ENCODE measurements around the gene CDV3.

DNA sequence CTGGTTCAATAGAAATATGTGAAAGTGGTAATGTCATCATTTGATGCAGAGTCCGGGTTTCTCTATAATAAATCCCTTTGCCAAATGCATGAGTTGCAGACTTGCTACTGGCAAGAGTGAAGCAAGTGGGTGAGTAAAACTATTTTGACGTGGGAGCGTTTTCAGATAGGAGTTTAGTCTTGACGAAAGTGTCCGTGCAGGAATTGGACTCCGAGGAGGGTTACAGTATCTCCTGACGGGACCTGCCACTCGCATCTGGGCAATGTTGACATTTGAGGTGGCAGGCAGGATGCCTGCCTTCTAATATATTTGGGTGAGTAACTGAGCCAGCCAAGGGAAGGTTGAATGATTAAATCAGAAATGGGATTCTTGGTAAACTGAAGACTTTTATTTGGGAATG is 16.0 kb downstream of the CDV3 start:
- TF ChIP-seq, protein P1, sequence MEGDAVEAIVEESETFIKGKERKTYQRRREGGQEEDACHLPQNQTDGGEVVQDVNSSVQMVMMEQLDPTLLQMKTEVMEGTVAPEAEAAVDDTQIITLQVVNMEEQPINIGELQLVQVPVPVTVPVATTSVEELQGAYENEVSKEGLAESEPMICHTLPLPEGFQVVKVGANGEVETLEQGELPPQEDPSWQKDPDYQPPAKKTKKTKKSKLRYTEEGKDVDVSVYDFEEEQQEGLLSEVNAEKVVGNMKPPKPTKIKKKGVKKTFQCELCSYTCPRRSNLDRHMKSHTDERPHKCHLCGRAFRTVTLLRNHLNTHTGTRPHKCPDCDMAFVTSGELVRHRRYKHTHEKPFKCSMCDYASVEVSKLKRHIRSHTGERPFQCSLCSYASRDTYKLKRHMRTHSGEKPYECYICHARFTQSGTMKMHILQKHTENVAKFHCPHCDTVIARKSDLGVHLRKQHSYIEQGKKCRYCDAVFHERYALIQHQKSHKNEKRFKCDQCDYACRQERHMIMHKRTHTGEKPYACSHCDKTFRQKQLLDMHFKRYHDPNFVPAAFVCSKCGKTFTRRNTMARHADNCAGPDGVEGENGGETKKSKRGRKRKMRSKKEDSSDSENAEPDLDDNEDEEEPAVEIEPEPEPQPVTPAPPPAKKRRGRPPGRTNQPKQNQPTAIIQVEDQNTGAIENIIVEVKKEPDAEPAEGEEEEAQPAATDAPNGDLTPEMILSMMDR (IDR thresholded peaks at IDR 0.05; ENCODE audit: low read depth, low read length, missing input control) = no peak
- TF ChIP-seq, protein P2, sequence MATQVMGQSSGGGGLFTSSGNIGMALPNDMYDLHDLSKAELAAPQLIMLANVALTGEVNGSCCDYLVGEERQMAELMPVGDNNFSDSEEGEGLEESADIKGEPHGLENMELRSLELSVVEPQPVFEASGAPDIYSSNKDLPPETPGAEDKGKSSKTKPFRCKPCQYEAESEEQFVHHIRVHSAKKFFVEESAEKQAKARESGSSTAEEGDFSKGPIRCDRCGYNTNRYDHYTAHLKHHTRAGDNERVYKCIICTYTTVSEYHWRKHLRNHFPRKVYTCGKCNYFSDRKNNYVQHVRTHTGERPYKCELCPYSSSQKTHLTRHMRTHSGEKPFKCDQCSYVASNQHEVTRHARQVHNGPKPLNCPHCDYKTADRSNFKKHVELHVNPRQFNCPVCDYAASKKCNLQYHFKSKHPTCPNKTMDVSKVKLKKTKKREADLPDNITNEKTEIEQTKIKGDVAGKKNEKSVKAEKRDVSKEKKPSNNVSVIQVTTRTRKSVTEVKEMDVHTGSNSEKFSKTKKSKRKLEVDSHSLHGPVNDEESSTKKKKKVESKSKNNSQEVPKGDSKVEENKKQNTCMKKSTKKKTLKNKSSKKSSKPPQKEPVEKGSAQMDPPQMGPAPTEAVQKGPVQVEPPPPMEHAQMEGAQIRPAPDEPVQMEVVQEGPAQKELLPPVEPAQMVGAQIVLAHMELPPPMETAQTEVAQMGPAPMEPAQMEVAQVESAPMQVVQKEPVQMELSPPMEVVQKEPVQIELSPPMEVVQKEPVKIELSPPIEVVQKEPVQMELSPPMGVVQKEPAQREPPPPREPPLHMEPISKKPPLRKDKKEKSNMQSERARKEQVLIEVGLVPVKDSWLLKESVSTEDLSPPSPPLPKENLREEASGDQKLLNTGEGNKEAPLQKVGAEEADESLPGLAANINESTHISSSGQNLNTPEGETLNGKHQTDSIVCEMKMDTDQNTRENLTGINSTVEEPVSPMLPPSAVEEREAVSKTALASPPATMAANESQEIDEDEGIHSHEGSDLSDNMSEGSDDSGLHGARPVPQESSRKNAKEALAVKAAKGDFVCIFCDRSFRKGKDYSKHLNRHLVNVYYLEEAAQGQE (IDR thresholded peaks at IDR 0.05) = no peak
- TF ChIP-seq, protein P3, sequence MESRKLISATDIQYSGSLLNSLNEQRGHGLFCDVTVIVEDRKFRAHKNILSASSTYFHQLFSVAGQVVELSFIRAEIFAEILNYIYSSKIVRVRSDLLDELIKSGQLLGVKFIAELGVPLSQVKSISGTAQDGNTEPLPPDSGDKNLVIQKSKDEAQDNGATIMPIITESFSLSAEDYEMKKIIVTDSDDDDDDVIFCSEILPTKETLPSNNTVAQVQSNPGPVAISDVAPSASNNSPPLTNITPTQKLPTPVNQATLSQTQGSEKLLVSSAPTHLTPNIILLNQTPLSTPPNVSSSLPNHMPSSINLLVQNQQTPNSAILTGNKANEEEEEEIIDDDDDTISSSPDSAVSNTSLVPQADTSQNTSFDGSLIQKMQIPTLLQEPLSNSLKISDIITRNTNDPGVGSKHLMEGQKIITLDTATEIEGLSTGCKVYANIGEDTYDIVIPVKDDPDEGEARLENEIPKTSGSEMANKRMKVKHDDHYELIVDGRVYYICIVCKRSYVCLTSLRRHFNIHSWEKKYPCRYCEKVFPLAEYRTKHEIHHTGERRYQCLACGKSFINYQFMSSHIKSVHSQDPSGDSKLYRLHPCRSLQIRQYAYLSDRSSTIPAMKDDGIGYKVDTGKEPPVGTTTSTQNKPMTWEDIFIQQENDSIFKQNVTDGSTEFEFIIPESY (IDR thresholded peaks at IDR 0.05) = no peak
- TF ChIP-seq, protein P4, sequence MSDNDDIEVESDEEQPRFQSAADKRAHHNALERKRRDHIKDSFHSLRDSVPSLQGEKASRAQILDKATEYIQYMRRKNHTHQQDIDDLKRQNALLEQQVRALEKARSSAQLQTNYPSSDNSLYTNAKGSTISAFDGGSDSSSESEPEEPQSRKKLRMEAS (IDR thresholded peaks at IDR 0.05) = no peak
- TF ChIP-seq JUND (IDR thresholded peaks at IDR 0.05) = no peak
- no peak for TF ChIP-seq YY1 (IDR thresholded peaks at IDR 0.05)
- no peak for TF ChIP-seq EGR1 (IDR thresholded peaks at IDR 0.05; ENCODE audit: low read depth in 2 of 2)
- no peak for TF ChIP-seq RAD21 (IDR thresholded peaks at IDR 0.05)

All from liver (tissue), 3 donors.